Uterus (tissue), 4 donors: ENCODE results near the gene CEP57. TPM values are rescaled to one million over a fixed set of nuclear protein-coding genes. Genes with fewer than 3 reads are reported as not detected.
"Not testable (repeated sequence)": the region's sequence is repeated elsewhere in the genome, so short reads cannot be mapped to it uniquely, and the experiment has no call there.

Source experiments
- DNase-seq, 2 donors: peaks; one replicate each; pipeline ENCODE4 v3.0.0-alpha.2; 2019 to 2020
- H3K27ac ChIP-seq, 2 donors: fragments of 200-600 bp; sonication (generic); 1 replicate in 1 of 2; 2 replicates in 1 of 2; pipeline ENCODE4 v1.5.1; 2016 to 2018
- H3K27me3 ChIP-seq, 2 donors: fragments of 200-600 bp; sonication (generic); one replicate each; pipeline ENCODE4 v1.5.1; 2018 to 2019; ENCODE audit warnings: control low read depth in 1 of 2
- H3K36me3 ChIP-seq, 2 donors: fragments of 200-600 bp; sonication (generic); one replicate each; pipeline ENCODE4 v1.5.1; 2019; ENCODE audit warnings: control low read depth in 1 of 2
- H3K4me1 ChIP-seq, 2 donors: fragments of 200-600 bp; sonication (generic); one replicate each; pipeline ENCODE4 v1.5.1; 2018 to 2019; ENCODE audit warnings: control low read depth in 1 of 2
- H3K4me3 ChIP-seq, 2 donors: fragments of 200-600 bp; sonication (generic); 1 replicate in 1 of 2; 2 replicates in 1 of 2; pipeline ENCODE4 v1.5.1; 2018 to 2019; ENCODE audit warnings: mild to moderate bottlenecking in 1 of 2
- H3K9me3 ChIP-seq, 2 donors: fragments of 200-600 bp; sonication (generic); one replicate each; pipeline ENCODE4 v1.5.1; 2019; ENCODE audit warnings: control low read depth in 1 of 2
- CTCF ChIP-seq, 4 experiments: fragments of 200-600 bp in 2 of 4; fragments of 450-650 bp in 2 of 4; sonication (generic) in 2 of 4; IDR thresholded peaks; one replicate each; pipeline ENCODE4 v1.5.1; 2016 to 2019; ENCODE audit warnings: antibody characterized with exemption in 4 of 4, mild to moderate bottlenecking in 2 of 4, moderate library complexity in 1 of 4
- POLR2A ChIP-seq, 2 donors: fragments of 450-650 bp; IDR thresholded peaks; one replicate each; pipeline ENCODE4 v1.6.1; 2016; ENCODE audit warnings: antibody characterized with exemption in 2 of 2, mild to moderate bottlenecking in 1 of 2, moderate library complexity in 1 of 2
- intact Hi-C: fragments of 100-400 bp; cut with DNase I; formaldehyde crosslinking; loops from one replicate; pipeline ENCODE4 v1.15.1; 2023; ENCODE audit warnings: low total_unique reads
- total RNA-seq, 4 donors: library from RNA; depleted of rRNA in 3 of 4; stranded (reverse); fragments of >200 nt in 3 of 4; gene quantifications; one replicate each; pipeline versions ENCODE4 v1.1.0 to v1.2.4, GENCODE V29; 2014 to 2023
- donor health status: DM: yes; HTN: yes; CAD: no.

CEP57 gene
- total RNA-seq, 4 donors from 2014 or later, result 18.7 to 124 (median 59.4) TPM

GRCh38 chr11:95853138-95853537 is 62.8 kb downstream of the CEP57 start:
- H3K4me3 ChIP-seq, result no peak overlapping the region
- no peak for DNase-seq
- no peaks in the 10 kb centered on the region for H3K4me1 ChIP-seq
- intact Hi-C loops, result no loop called here
- H3K36me3 ChIP-seq, result no peaks in the 10 kb centered on the region
- no peak overlapping the region for H3K27ac ChIP-seq
- TF ChIP-seq CTCF (IDR thresholded peaks at IDR 0.05) (no peak), POLR2A (IDR thresholded peaks at IDR 0.05) (no peak)
- H3K9me3 ChIP-seq, result no peaks in the 10 kb centered on the region
- no peaks in the 10 kb centered on the region for H3K27me3 ChIP-seq

GRCh38 chr11:95853862-95854261 is 63.6 kb downstream of the CEP57 start:
- TF ChIP-seq POLR2A (IDR thresholded peaks at IDR 0.05) (no peak), CTCF (IDR thresholded peaks at IDR 0.05) (no peak)
- H3K4me3 ChIP-seq, result no peak overlapping the region
- H3K27me3 ChIP-seq, result no peaks in the 10 kb centered on the region
- no peaks in the 10 kb centered on the region for H3K36me3 ChIP-seq
- no peak overlapping the region for H3K27ac ChIP-seq
- no peak for DNase-seq
- H3K9me3 ChIP-seq, result no peaks in the 10 kb centered on the region
- intact Hi-C loops, result no loop called here
- no peaks in the 10 kb centered on the region for H3K4me1 ChIP-seq

GRCh38 chr11:95854362-95854761 is 64.1 kb downstream of the CEP57 start:
- H3K27me3 ChIP-seq, H3K4me1 ChIP-seq, H3K9me3 ChIP-seq, H3K27ac ChIP-seq, H3K36me3 ChIP-seq, H3K4me3 ChIP-seq, intact Hi-C loops, DNase-seq: not testable (repeated sequence)

- H3K27me3 ChIP-seq, H3K4me1 ChIP-seq, intact Hi-C loops, H3K9me3 ChIP-seq, H3K27ac ChIP-seq, H3K36me3 ChIP-seq, DNase-seq, H3K4me3 ChIP-seq: not testable (repeated sequence)
Measured at GRCh38 chr11:95860024-95860423, 69.7 kb downstream of the CEP57 start.

GRCh38 chr11:95863486-95864140 is 73.3 kb downstream of the CEP57 start:
- Histone ChIP-seq H3K4me3 (no peak overlapping the region), H3K4me1 (no peaks in the 10 kb centered on the region), H3K27me3 (no peaks in the 10 kb centered on the region), H3K27ac (no peak overlapping the region), H3K36me3 (no peaks in the 10 kb centered on the region), H3K9me3 (no peaks in the 10 kb centered on the region)
- TF ChIP-seq CTCF (IDR thresholded peaks at IDR 0.05) (no peak), POLR2A (IDR thresholded peaks at IDR 0.05) (no peak)
- no peak for DNase-seq
- intact Hi-C loops, result no loop called here

- no peak overlapping the region for H3K4me3 ChIP-seq
- intact Hi-C loops, result no loop called here
- TF ChIP-seq CTCF (IDR thresholded peaks at IDR 0.05) (no peak), POLR2A (IDR thresholded peaks at IDR 0.05) (no peak)
- no peak for DNase-seq
- H3K27ac ChIP-seq, result no peak overlapping the region
- H3K4me1 ChIP-seq, result no peaks in the 10 kb centered on the region
- no peaks in the 10 kb centered on the region for H3K27me3 ChIP-seq
- no peaks in the 10 kb centered on the region for H3K9me3 ChIP-seq
- no peaks in the 10 kb centered on the region for H3K36me3 ChIP-seq
Measured at GRCh38 chr11:95867105-95867504, 76.8 kb downstream of the CEP57 start.

- intact Hi-C loops, DNase-seq, H3K27ac ChIP-seq, H3K36me3 ChIP-seq, H3K9me3 ChIP-seq, H3K4me1 ChIP-seq, H3K4me3 ChIP-seq, H3K27me3 ChIP-seq: not testable (repeated sequence)
Measured at GRCh38 chr11:95870877-95871276, 80.6 kb downstream of the CEP57 start.
